Measurements from ENCODE around the gene ICOS.

- TF ChIP-seq ZFP3 (CRISPR knock-in tag; IDR thresholded peaks at IDR 0.05) (no peak), SNAI2 (CRISPR knock-in tag; IDR thresholded peaks at IDR 0.05) (no peak), GLIS3 (CRISPR knock-in tag; IDR thresholded peaks at IDR 0.05) (no peak), TOX (CRISPR knock-in tag; IDR thresholded peaks at IDR 0.05; ENCODE audit: borderline replicate concordance) (no peak), CSDC2 (CRISPR knock-in tag; IDR thresholded peaks at IDR 0.05) (no peak), RARB (CRISPR knock-in tag; IDR thresholded peaks at IDR 0.05) (no peak), ISL1 (CRISPR knock-in tag; IDR thresholded peaks at IDR 0.05) (no peak), ZFP30 (CRISPR knock-in tag; IDR thresholded peaks at IDR 0.05) (no peak), ARNTL (CRISPR knock-in tag; IDR thresholded peaks at IDR 0.05; ENCODE audit: borderline replicate concordance, low read depth) (no peak)
- TF ChIP-seq, protein P1, sequence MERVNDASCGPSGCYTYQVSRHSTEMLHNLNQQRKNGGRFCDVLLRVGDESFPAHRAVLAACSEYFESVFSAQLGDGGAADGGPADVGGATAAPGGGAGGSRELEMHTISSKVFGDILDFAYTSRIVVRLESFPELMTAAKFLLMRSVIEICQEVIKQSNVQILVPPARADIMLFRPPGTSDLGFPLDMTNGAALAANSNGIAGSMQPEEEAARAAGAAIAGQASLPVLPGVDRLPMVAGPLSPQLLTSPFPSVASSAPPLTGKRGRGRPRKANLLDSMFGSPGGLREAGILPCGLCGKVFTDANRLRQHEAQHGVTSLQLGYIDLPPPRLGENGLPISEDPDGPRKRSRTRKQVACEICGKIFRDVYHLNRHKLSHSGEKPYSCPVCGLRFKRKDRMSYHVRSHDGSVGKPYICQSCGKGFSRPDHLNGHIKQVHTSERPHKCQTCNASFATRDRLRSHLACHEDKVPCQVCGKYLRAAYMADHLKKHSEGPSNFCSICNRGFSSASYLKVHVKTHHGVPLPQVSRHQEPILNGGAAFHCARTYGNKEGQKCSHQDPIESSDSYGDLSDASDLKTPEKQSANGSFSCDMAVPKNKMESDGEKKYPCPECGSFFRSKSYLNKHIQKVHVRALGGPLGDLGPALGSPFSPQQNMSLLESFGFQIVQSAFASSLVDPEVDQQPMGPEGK (CRISPR knock-in tag; IDR thresholded peaks at IDR 0.05; ENCODE audit: borderline replicate concordance), result no peak
Observed at GRCh38 chr2:203983064-203983715, 46.6 kb downstream of the ICOS start.

Data from SK-N-SH treated with all-trans-retinoic acid at 6 μM for 48 hours (cell line).